Measurements from ENCODE around the gene AQP9.

AQP9 gene

GRCh38 chr15:58227706-58228543, 89.7 kb downstream of the AQP9 start:
- DNase-seq (ENCODE audit: low read depth in 3 of 3): peak; percentile 40 to 61 (median 52)

DNA sequence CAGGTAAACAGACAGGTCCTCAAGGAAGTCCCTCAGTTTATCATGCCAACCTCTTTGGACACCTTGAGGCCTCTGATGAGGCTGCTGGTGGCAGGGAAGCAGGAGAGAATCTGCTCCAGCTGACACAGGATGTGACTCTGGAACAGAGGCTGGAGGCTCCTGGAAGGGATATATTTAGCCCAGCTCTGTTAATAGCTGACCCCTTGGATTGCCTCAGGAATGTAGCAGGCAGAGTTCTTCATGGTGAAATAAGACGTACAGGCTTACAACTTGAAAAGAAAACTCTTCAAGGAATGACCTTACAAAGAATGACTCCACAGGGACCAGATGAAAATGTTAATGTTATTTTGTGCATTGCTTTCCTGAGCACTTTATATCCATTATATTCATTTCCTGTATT, 90.5 kb downstream of the AQP9 start:
- no peak for DNase-seq (ENCODE audit: low read depth in 3 of 3)

- DNase-seq (ENCODE audit: low read depth in 3 of 3): no peak
Observed at GRCh38 chr15:58229297-58229768, 91.2 kb downstream of the AQP9 start.

GRCh38 chr15:58232281-58233065, 94.3 kb downstream of the AQP9 start:
- no peak for DNase-seq (ENCODE audit: low read depth in 3 of 3)

DNA sequence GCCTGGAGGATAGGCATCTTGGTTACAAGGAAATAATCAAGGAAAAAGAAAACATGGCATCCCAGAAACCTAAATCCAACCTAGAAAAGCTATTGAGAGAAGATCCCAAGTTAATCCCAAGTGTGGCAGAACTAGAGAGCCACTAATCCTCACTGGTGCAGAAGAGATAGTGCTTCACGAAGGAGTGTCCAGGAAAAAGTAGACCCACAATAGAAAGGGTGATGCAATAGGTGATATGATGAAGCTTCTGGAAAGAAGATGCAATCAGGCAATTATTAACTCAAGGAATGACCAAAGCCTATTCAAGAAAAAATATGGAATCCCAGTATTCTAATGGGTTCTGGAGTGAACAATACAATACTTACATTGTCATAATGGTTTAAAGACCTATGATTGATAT, 95.2 kb downstream of the AQP9 start:
- DNase-seq (ENCODE audit: low read depth in 3 of 3): no peak
